HEK293T (cell line): Measurements from ENCODE around the gene LTBP1.

Source experiments
- ARNT ChIP-seq: fragments of 450-650 bp; IDR thresholded peaks from 2 replicates; pipeline ENCODE4 v1.6.1; 2017; ENCODE audit warnings: mild to moderate bottlenecking
- BHLHE40 ChIP-seq: fragments of 450-650 bp; IDR thresholded peaks from 2 replicates; pipeline ENCODE4 v1.6.1; 2016; ENCODE audit warnings: mild to moderate bottlenecking, moderate library complexity, borderline replicate concordance
- ELF4 ChIP-seq: fragments of 450-650 bp; IDR thresholded peaks from 2 replicates; pipeline ENCODE4 v1.6.1; 2017; ENCODE audit warnings: antibody characterized with exemption
- FOXA1 ChIP-seq: fragments of 450-650 bp; IDR thresholded peaks from 2 replicates; pipeline ENCODE4 v1.6.1; 2016; ENCODE audit warnings: mild to moderate bottlenecking
- FOXK2 ChIP-seq: fragments of 450-650 bp; IDR thresholded peaks from 2 replicates; pipeline ENCODE4 v1.6.1; 2016; ENCODE audit warnings: mild to moderate bottlenecking
- FOXM1 ChIP-seq: fragments of 450-650 bp; IDR thresholded peaks from 2 replicates; pipeline ENCODE4 v1.6.1; 2017; ENCODE audit warnings: mild to moderate bottlenecking, borderline replicate concordance
- HDGF ChIP-seq: fragments of 450-650 bp; IDR thresholded peaks from 2 replicates; pipeline ENCODE4 v1.6.1; 2017; ENCODE audit warnings: antibody characterized with exemption, borderline replicate concordance
- NFRKB ChIP-seq: fragments of 450-650 bp; IDR thresholded peaks from 2 replicates; pipeline ENCODE4 v1.6.1; 2016; ENCODE audit warnings: mild to moderate bottlenecking, moderate library complexity
- SP1 ChIP-seq: fragments of 450-650 bp; IDR thresholded peaks from 2 replicates; pipeline ENCODE4 v1.6.1; 2017
- SUZ12 ChIP-seq: fragments of 450-650 bp; IDR thresholded peaks from 2 replicates; pipeline ENCODE4 v1.6.1; 2016; ENCODE audit warnings: mild to moderate bottlenecking
- TARDBP ChIP-seq: fragments of 450-650 bp; IDR thresholded peaks from 2 replicates; pipeline ENCODE4 v1.6.1; 2016
- ZNF384 ChIP-seq: fragments of 450-650 bp; IDR thresholded peaks from 2 replicates; pipeline ENCODE4 v1.6.1; 2016

DNA sequence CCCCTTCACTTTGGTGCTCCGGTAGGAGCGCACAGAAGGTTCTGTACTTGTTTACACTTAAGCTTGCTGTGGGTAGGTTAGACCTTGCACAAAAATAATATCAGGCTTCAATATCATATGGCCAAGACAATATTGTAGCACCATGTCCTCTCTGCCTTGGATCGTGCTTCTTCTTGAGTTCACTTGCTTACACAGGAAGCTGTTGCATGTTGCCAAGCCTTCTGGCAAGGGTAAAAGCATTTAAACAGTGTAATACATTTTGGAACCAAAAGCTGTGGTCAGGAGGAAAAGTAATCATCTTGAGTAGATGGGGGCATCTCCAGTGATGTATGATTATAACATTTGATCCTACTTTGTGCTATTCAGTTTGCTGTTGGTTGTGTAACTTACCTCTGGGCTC, 197.5 kb downstream of the LTBP1 start:
- TF ChIP-seq FOXA1 (no peak), SP1 (no peak), ARNT (no peak), ELF4 (no peak), TARDBP (no peak), FOXM1 (no peak), ZNF384 (no peak), BHLHE40 (no peak), SUZ12 (no peak), FOXK2 (no peak), NFRKB (no peak), HDGF (no peak)
